PC-9 (cell line): ENCODE data around the gene GTF2F2. TPM values are rescaled to one million over a fixed set of nuclear protein-coding genes. Genes with fewer than 3 reads are reported as not detected.
A peak's percentile ranks its signal among the peaks of the same experiment; 100 is the strongest.

ENCODE experiments used
- BruUV-seq: library from RNA; stranded (reverse); fragments of 400-500 nt; replicated peaks from 2 replicates; lab custom pipeline; 2021; lab: Mats Ljungman, UMichigan
- CTCF ChIA-PET: fragments of 300-600 bp; sonication (Branson Sonifier 250); formaldehyde crosslinking; loops from one replicate; lab custom pipeline; 2022; ENCODE audit warnings: antibody characterized with exemption; lab: Charles Lee
- POLR2A ChIA-PET: fragments of 300-600 bp; sonication (Branson Sonifier 250); formaldehyde crosslinking; loops from one replicate; lab custom pipeline; 2022; ENCODE audit warnings: antibody characterized with exemption; ENCODE audit not compliant: unreplicated experiment; lab: Charles Lee
- DNase-seq, 2 experiments: peaks; one replicate each; pipeline versions ENCODE4 v3.0.0 to v3.0.0-alpha.2; 2015 to 2022; ENCODE audit warnings: mixed read lengths in 1 of 2
- H2AFZ ChIP-seq: fragments of 200-600 bp; sonication (generic); 2 replicates; pipeline ENCODE4 v1.8.1; 2017; ENCODE audit warnings: antibody characterized with exemption
- H3F3A ChIP-seq: fragments of 200-600 bp; sonication (generic); 2 replicates; pipeline ENCODE4 v1.8.1; 2017; ENCODE audit warnings: antibody characterized with exemption, mild to moderate bottlenecking, low read depth; ENCODE audit not compliant: insufficient read depth
- H3K27ac ChIP-seq: fragments of 200-600 bp; sonication (generic); 2 replicates; pipeline ENCODE4 v1.6.1; 2016; ENCODE audit warnings: mixed run types
- H3K27me3 ChIP-seq: fragments of 200-600 bp; sonication (generic); 2 replicates; pipeline ENCODE4 v1.6.1; 2016; ENCODE audit warnings: low read depth, mixed run types; ENCODE audit not compliant: insufficient read depth
- H3K36me3 ChIP-seq: fragments of 200-600 bp; sonication (generic); 2 replicates; pipeline ENCODE4 v1.6.1; 2016; ENCODE audit warnings: low read depth, mixed run types
- H3K4me1 ChIP-seq: fragments of 200-600 bp; sonication (generic); replicated peaks from 2 replicates; pipeline ENCODE4 v1.6.1; 2016; ENCODE audit warnings: mixed run types; ENCODE audit not compliant: insufficient read depth
- H3K4me2 ChIP-seq: fragments of 200-600 bp; sonication (generic); 2 replicates; pipeline ENCODE4 v1.6.1; 2017; ENCODE audit warnings: mixed run types
- H3K4me3 ChIP-seq: fragments of 200-600 bp; sonication (generic); 2 replicates; pipeline ENCODE4 v1.6.1; 2016; ENCODE audit warnings: mixed run types
- H3K79me2 ChIP-seq: fragments of 200-600 bp; sonication (generic); 2 replicates; pipeline ENCODE4 v1.6.1; 2017; ENCODE audit warnings: low read depth, mixed run types
- H3K9me2 ChIP-seq: fragments of 200-600 bp; sonication (generic); 2 replicates; pipeline ENCODE4 v1.8.1; 2017; ENCODE audit warnings: mild to moderate bottlenecking; ENCODE audit not compliant: insufficient read depth
- H3K9me3 ChIP-seq: fragments of 200-600 bp; sonication (generic); 2 replicates; pipeline ENCODE4 v1.8.1; 2016; ENCODE audit warnings: low read depth; ENCODE audit not compliant: insufficient read depth
- H4K20me1 ChIP-seq: fragments of 200-600 bp; sonication (generic); 2 replicates; pipeline ENCODE4 v1.8.1; 2017; ENCODE audit not compliant: insufficient read depth
- CTCF ChIP-seq: fragments of 200-600 bp; sonication (generic); conservative IDR thresholded peaks from 2 replicates; pipeline ENCODE4 v1.6.1; 2017; ENCODE audit warnings: mixed run types, antibody characterized with exemption, mild to moderate bottlenecking, moderate library complexity
- EZH2 ChIP-seq: fragments of 200-600 bp; sonication (generic); IDR thresholded peaks from 2 replicates; pipeline ENCODE4 v1.8.0; 2017; ENCODE audit warnings: antibody characterized with exemption, low read depth
- intact Hi-C: fragments of 100-400 bp; cut with micrococcal nuclease; formaldehyde crosslinking; loops from one replicate; pipeline ENCODE4 v1.10.0; 2022; ENCODE audit not compliant: unreplicated experiment
- total RNA-seq: library from RNA; stranded (reverse); gene quantifications from 2 replicates; pipeline ENCODE4 v1.2.3, GENCODE V29; 2021

GTF2F2 gene
- total RNA-seq, 1 experiment from 2014 or later, result 28.8 TPM

GRCh38 chr13:45209229-45209628 lies 88.9 kb downstream of the GTF2F2 start:
- 0 out of 2 replicates have a peak overlapping the region, but pooled peaks have one; percentile 21 for H3K27ac ChIP-seq
- intact Hi-C loops, result loop anchor here (5.0 to 10.0 kb wide), 3 partner anchors 46 to 162 kb away; partner anchors contain the start of gene GTF2F2
- peaks cover 17% of the 10 kb centered on the region for H3K79me2 ChIP-seq
- H3K4me2 ChIP-seq, result no peak overlapping the region
- CTCF ChIA-PET, result no interaction called here
- H3K4me3 ChIP-seq, result no peak overlapping the region
- peaks cover 45% of the 10 kb centered on the region for H3K4me1 ChIP-seq
- POLR2A ChIA-PET, result interaction anchor here (0.7 kb wide), 1 partner anchor 11 kb away, joined by 4 read pairs; no protein-coding TSS in a partner anchor
- no peaks in the 10 kb centered on the region for H3K27me3 ChIP-seq
- H4K20me1 ChIP-seq, result no peaks in the 10 kb centered on the region
- TF ChIP-seq EZH2 (no peak), CTCF (no peak)
- no peaks in the 10 kb centered on the region for H3K9me2 ChIP-seq
- BruUV-seq, result no TSS peak
- H3F3A ChIP-seq, result peaks cover 19% of the 10 kb centered on the region
- no peak overlapping the region for H2AFZ ChIP-seq
- H3K36me3 ChIP-seq, result peaks cover 29% of the 10 kb centered on the region
- peaks cover 10% of the 10 kb centered on the region; the same call in 1 of the 2 replicates for H3K9me3 ChIP-seq
- DNase-seq, result peak in 1 of 2 experiments; percentile 71

- H2AFZ ChIP-seq, result no peak overlapping the region
- 0 out of 2 replicates have a peak, but pooled peaks cover under 1% of the 10 kb centered on the region for H3K36me3 ChIP-seq
- CTCF ChIA-PET, result interaction anchor here (0.5 kb wide), 1 partner anchor 50 kb away, joined by 7 read pairs; no protein-coding TSS in a partner anchor
- no peak for TF ChIP-seq EZH2
- no peak for TF ChIP-seq CTCF
- no peak overlapping the region for H3K4me2 ChIP-seq
- POLR2A ChIA-PET, result no interaction called here
- peaks cover 33% of the 10 kb centered on the region for H3K4me1 ChIP-seq
- H3K79me2 ChIP-seq, result peaks cover 6% of the 10 kb centered on the region
- H3K9me3 ChIP-seq, result no peaks in the 10 kb centered on the region
- no TSS peak for BruUV-seq
- H3K9me2 ChIP-seq, result no peaks in the 10 kb centered on the region
- peaks cover 22% of the 10 kb centered on the region for H3F3A ChIP-seq
- H4K20me1 ChIP-seq, result no peaks in the 10 kb centered on the region
- DNase-seq, result no peak
- H3K27me3 ChIP-seq, result no peaks in the 10 kb centered on the region
- intact Hi-C loops, result no loop called here
- H3K27ac ChIP-seq, result no peak overlapping the region
- no peak overlapping the region for H3K4me3 ChIP-seq
These were observed 95.2 kb downstream of the GTF2F2 start for GRCh38 chr13:45215392-45216077.

- no peaks in the 10 kb centered on the region for H4K20me1 ChIP-seq
- H3K4me1 ChIP-seq, result peaks cover 36% of the 10 kb centered on the region
- no peaks in the 10 kb centered on the region for H3K36me3 ChIP-seq
- TF ChIP-seq EZH2, result no peak
- TF ChIP-seq CTCF, result no peak
- H3K79me2 ChIP-seq, result peaks cover 12% of the 10 kb centered on the region
- H3F3A ChIP-seq, result peaks cover 22% of the 10 kb centered on the region
- H3K9me2 ChIP-seq, result no peaks in the 10 kb centered on the region
- H3K27ac ChIP-seq, result no peak overlapping the region
- no peaks in the 10 kb centered on the region for H3K27me3 ChIP-seq
- ChIA-PET POLR2A (no interaction called here), CTCF (no interaction called here)
- H2AFZ ChIP-seq, result no peak overlapping the region
- no peak overlapping the region for H3K4me2 ChIP-seq
- H3K9me3 ChIP-seq, result no peaks in the 10 kb centered on the region
- no TSS peak for BruUV-seq
- no peak overlapping the region for H3K4me3 ChIP-seq
- intact Hi-C loops, result no loop called here
- DNase-seq, result no peak
These were observed 95.9 kb downstream of the GTF2F2 start for GRCh38 chr13:45216193-45216592.
